Gastroesophageal sphincter (tissue), 3 donors: Measurements from ENCODE around the gene ARX.

Experiments used
- CTCF ChIP-seq, 4 experiments: fragments of 200-600 bp in 2 of 4; fragments of 450-650 bp in 2 of 4; sonication (generic) in 1 of 4; IDR thresholded peaks; one replicate each; pipeline ENCODE4 v1.5.1; 2017 to 2019; ENCODE audit warnings: antibody characterized with exemption in 4 of 4, mild to moderate bottlenecking in 2 of 4, moderate library complexity in 2 of 4
- EP300 ChIP-seq: sonication (generic); formaldehyde crosslinking; IDR thresholded peaks from one replicate; pipeline ENCODE4 v1.6.1; 2017; ENCODE audit warnings: antibody characterized with exemption, mild to moderate bottlenecking
- POLR2A ChIP-seq, 2 donors: fragments of 450-650 bp; IDR thresholded peaks; one replicate each; pipeline ENCODE4 v1.6.1; 2017; ENCODE audit warnings: antibody characterized with exemption in 2 of 2, mild to moderate bottlenecking in 2 of 2, moderate library complexity in 1 of 2

GRCh38 chrX:24963823-24964222 is 51.9 kb downstream of the ARX start:
- TF ChIP-seq CTCF (IDR thresholded peaks at IDR 0.05) (no peak), EP300 (no peak), POLR2A (IDR thresholded peaks at IDR 0.05) (no peak)
